GM19025 (cell line): ENCODE data around the gene CD7.

Source experiments
- ATAC-seq: cut with Tn5 transposase; IDR thresholded peaks from one replicate; pipeline ENCODE4 v1.9.1; 2021; ENCODE audit warnings: mild to moderate bottlenecking, low read depth, moderate library complexity; ENCODE audit not compliant: unreplicated experiment

The CD7 gene

DNA sequence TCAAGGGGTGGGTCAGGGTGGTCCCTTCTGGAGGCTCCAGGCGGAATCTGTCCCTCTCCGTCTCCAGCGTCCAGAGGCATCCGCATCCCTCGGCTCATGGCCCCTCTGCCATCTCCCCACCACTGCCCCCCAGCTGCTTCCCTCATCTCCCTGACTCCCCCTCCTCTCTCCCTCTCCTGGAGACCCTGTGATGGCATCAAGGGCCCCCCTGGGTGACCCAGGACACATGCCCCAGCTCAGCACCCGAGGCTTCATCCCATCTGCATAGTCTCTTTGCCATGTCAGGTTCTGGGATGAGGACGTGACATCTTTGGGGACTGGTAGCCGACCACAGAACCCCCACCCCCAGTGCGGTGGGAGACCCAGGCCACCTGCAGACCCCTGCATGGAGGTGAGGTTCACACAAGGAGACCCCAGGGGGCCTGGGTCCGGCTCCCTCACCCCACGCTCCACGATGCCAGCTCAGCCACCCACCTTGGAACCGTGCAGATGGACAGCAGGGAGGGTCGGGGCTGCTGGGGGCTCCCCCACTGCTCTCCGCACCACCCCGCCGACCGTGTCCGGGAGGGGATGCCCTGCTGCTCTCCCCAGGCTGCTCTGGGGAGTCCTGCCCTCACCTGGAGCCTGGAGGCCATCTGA, 12.4 kb upstream of the CD7 start:
- no peak for ATAC-seq

DNA sequence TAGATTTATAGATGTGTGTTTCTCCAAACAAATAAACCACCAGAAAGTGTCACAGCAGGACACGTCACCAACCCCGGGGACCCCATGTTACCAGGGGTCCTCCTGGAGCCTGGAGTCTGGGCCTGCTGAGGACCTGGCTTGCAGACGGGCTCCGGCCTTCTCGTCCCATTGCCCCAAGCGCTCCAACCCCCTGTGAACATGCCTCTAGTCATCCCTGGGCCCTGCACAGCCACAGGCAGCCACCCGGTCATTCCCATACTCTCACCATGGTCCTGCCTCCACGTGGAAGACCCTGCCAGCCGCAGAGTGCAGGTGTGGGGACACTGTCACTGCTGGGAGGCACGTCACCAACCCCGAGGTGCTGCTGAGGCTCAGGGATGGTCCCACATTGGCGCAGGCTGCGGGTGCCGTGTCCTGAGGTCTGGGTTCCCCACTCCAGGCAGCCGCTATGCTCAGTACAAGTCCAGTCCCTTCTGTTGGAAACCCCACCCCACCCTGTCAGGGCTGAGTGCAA, 11.6 kb upstream of the CD7 start:
- ATAC-seq: no peak

DNA sequence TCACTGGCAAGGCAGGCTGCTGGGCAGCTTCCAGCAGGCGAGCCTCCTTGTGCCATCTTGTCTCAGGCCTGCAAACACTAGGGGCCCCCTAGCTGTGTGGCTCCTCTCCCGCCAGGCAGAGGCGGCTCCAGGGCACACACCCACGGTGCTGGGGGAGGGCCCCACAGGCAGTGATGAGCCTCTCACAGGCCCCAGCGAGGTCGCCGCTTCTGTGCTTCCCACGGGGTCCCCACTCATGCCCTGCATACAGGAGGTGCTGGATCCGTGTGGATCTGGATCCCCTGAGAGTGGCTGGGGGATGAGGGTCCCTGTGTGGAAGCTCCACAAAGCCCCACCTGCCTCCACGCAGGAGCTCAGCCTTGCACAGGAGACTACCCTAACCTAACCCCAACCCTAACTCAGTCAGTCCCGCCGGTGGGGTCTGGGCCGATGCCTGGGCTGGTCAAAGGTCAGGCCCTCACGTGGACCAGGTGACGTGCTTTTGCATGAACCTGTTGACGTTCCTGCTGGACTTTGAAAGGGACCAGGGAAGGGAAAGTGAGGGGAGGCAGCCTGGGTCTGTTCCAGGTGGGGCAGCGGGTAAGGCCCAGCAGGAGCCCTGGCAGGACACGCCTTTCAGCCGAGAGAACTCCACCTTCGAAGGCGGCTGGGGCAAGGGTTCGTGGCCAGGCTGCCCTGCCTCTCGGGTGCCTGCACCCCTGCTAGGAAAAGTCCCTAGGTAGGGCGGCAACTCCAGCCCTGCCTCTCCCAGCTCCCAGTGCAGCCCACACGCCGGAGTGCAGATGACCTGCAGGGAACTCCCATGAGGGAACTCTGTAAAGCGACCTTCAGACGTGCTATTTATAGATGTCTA, 11.0 kb upstream of the CD7 start:
- no peak for ATAC-seq

GRCh38 chr17:82327757-82328140, 10.3 kb upstream of the CD7 start:
- no peak for ATAC-seq

DNA sequence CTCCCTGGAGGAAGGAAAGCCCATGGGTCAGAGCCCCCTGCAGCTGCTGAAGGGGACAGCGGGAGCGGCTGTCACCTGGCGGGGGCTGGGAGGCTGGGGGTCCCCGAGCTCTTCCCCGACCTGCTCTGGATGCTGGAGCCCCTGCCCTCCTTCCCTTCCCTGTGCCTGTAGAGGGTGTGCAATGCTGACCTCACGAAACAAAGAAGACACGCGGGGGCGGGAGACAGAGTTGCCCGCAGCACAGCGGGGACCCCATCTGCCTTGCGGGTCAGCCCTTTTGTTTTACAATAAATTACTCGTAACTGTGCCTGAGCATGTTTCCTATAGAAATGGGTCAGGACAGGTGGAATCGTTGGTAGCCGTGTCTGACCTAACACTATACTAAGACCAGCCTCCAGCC, 9.9 kb upstream of the CD7 start:
- no peak for ATAC-seq

DNA sequence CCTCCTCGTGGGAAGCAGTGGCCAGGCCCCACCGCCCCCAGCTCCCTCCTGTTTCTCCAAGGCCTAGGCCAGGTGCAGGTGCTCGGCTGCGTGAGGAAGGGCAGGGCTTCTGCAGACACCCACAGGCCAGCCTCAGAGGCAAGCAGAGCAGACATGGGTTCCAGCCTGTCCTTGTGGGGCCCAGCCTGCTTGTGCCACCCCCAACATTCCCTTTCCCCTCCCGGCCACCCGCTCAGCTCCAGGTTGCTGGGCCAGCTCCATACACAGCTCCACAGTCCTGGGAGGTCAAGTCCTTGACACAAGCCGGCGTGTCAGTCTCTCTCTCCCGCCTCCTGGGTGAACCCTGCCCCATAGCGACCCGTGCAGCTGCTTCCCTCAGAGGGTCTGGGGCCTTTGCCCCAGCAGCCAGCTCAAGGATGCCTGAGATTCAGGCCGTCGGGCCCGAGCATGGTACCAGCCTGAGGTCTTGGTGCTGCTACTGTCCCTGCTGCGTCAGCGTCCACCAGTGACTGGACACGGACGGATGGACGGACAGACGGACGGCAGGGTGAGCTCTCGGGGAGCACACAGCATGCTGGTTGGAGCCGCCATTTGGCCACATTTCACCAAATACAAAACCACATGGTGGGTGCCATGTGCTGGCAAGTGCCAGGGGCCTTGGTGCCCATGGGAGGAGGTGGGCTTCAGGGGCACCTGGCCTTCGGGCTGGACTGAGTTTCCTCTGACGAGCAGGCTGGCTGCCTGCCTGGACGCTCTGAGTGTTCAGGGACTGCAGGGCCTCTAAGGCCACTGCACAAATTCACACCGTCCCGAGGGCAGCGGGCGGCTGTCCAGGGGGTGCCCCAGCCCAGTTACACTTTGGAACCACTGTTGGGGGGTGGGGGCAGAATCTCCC, 8.1 kb upstream of the CD7 start:
- no peak for ATAC-seq

DNA sequence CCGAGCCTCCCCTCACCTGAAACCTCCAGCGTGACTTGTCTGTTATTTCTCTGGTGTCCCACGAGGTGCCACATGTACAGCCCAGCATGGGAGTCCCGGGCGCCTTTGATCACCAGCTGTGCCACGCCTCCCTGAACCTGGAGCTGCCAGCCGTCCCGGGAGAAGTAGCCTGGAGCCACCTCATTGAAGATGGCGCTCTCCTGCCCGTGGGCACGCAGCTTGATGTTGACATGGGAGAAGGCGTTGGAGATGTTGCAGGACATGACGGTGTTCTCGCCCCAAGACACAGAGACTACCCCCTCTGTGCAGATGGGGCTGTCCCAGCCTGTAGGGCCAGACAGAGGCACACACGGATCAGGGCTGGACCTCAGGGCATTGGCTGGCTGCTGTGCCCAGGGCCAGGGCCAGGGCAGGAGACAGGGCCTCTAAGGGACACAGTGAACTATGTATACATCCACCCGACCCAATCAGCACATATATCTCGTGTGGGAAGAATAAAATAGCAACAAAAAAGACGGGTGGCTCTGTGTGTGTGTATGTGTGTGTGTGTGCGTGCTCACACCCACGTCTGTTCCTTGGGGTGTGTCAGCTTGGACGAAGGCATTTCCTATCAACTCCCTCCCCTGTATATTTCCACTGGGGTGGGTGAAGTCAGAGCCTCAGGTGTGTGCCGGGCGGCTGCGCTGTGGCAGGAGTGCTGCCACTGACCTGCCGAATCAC, 7.3 kb upstream of the CD7 start:
- no peak for ATAC-seq

DNA sequence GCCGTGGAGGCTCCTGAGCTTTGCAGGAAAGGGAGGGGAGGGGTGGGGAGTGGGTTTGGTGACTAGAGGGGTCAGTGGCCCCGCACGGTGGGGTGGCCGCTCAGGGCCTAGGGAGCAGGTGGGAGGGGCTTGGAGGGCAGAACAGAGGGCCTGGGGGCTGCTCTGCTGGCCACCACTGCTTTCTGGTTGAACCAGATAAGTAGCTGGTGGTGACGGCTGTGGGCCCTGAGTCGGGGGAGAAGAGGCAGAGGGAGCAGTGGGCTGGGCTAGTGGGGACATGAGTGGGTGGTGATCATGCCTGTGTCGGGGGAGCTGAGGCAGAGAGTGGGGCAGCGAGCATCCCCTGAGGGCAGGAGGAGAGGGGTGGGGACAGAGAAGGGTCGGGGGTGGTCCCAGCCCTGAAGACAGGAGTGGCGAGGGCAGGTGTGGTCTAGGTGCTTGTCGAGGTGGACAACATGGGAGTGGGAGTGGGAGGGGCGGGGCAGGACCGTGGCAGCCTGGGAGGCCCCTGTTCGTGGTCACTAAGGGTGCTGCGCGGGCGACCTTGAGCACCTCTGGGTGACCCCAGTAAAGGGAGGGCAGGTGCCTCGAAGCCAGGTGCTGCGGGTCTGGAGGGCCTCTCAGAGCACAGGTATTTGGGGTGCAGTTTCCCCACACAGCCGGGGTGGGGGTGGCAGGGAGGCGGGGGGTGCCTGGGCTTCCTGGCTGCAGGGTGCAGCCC, 6.3 kb upstream of the CD7 start:
- no peak for ATAC-seq

DNA sequence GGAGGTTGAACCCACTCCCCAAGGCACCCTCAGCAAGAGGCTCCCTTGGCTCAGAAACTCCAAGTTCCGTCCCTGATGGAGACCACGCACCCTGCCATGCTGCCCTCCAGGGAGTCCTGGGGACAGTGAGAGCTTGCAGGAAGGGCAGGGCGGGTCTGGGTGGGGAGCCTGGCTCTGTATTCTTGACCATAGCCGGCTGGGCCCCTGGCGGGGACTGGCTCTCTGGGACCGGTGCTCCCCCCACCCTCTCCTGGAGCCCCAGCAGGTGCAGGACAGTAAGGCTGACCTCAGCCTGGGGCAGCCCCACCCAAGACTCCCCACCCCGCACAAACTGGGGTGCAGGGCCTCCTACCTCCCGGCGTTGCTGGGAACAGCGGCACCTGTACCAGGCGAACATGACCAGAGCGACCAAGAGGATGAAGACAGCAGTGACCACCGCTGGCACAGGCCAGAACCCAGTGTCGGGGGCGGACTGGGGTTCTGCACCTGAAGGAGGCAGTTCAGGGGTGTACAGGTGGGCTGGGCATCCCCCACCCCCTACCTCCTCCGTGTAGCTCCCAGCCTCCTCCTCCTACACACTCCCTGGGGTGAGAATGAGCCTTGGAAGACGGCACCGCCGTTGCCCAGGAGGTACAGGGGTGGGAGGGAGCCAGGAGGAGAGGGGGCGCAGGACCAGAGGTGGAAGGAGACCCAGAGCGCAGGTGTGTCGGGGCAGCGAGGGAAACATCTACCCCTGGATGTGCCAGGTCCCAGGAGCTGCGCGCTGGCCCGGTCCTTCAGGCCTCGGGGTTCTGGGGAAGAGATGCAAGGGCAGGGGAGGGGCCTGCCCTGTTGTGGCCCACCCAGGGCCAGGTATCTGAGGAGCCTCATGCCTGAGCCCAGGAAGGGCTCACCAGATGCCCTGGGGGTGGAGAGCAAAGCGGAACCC, 5.4 kb upstream of the CD7 start:
- ATAC-seq: no peak

DNA sequence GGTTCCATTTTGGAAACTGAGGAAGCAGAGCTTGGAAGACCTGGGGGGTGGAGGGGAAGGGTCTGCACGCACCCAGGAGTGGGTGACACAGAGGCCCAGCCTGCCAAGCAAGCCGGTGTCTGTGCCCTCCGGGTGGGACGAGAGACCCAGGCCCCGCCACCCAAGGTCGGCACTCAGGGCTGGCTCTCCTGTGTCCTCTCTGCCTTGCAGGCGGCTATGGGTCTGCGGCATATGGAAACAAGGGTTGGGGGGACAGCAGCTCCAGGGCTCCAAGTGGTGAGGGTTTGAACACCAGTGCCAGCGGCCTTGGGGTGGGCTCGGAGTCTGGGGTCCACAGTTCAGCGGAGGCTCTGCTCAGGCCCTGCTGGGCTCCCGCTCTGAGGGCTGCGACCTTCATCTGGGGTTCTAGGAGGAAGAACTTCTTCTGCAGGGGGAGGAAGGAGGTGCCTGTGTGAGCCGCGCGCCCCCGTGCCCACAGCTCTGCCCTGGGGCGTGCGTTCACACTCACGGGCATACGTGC, 4.6 kb upstream of the CD7 start:
- ATAC-seq: no peak

DNA sequence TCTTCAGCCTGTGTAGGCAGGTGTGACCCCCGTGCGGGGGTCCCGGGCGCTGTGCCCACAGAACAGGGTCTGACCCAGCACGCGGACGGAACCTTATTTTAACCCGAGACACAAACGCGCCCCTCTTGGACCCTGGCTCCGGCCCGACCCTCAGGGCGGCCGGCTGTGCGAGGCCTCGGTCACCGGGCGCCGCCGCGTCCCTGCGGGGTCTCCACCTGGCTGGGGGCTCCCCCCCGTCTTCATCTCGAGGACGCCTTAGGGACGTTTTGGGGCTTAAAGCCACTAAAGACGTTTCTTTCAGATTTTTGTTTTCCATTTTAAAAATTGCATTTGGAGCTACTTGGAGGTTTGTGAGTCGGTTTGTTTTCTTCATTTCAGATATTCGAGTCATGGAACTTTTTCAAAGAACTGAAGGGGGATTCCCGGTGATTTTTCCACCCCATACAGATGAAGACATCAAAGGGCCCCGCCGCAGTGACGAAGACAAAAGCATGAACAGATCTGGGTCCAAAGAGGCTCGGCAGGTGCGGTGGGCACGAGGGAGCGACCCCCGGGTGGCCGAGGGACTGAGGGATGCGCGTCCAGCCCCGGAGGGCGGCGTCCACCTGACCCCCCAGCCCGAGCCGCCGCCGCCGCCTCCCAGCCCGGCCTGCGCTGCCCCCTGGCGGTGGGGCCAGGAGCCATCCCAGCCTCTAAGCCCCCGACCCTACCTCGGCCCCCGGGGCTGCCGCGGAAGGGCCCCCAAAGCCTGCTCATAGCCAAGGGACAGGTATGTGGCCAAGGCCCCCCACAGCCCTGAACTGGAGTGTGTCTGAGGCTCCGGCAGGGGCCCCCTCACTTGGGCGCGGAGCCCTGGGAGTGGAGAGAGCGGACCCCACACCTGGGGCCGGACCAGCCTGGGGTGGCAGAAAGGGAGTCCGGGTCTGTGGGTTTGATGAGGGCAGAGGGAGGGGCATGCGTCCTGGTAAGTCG, 3.8 kb upstream of the CD7 start:
- ATAC-seq: no peak

- no peak for ATAC-seq
These were observed 2.9 kb upstream of the CD7 start for GRCh38 chr17:82320140-82320840.

DNA sequence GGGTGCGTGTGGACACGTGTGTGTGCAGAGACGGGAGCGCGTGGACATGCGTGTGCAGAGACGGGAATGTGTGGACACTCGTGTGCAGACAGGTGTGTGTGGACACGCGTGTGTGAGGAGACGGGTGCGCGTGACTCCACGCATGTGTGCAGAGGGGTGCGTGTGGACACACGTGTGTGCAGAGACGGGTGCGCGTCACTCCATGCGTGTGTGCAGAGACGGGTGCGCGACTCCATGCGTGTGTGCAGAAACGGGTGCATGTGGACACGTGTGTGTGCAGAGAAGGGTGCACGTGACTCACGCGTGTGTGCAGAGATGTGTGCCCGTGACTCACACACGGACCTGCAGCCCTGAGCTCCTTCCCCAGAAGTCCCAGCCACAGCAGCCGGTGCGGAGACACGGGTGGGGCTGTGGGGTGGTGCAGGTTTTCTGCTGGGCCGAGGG, 2.2 kb upstream of the CD7 start:
- ATAC-seq: no peak

DNA sequence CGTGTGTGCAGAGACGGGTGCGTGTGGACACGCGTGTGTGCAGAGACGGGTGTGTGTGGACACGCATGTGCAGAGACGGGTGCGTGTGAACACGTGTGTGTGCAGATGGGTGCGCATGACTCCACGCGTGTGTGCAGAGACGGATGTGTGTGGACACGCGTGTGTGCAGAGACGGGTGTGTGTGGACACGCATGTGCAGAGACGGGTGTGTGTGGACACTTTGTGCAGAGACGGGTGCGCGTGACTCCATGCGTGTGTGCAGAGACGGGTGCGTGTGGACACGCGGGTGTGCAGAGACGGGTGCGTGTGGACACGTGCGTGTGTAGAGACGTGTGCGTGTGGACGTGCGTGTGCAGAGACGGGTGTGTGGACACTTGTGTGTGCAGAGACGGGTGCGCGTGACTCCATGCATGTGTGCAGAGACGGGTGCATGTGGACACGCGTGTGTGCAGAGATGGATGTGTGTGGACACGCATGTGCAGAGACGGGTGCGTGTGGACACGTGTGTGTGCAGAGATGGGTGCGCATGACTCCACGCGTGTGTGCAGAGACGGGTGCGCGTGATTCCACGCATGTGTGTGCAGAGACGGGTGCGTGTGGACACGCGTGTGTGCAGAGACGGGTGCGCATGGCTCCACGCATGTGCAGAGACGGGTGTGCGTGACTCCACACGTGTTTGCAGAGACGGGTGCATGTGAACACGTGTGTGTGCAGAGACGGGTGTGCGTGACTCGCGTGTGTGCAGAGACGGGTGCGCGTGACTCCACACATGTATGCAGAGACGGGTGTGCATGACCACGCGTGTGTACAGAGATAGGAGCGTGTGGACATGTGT, 1.6 kb upstream of the CD7 start:
- no peak for ATAC-seq

DNA sequence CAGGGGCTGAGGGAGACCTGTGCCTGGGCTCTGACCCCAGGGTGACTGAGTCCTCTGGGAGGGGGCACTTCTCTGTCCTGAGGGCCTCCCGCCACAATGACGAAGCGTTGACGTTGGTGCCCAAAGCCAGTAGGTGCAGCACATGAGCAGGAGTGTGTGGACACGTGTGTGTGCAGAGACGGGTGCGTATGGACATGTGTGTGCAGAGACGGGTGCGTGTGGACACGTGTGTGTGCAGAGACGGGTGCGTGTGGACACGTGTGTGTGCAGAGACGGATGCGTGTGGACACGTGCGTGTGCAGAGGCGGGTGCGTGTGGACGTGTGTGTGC, 726 bp upstream of the CD7 start:
- no peak for ATAC-seq
